ENCODE data around the gene SLC5A4.

SLC5A4 gene

DNA sequence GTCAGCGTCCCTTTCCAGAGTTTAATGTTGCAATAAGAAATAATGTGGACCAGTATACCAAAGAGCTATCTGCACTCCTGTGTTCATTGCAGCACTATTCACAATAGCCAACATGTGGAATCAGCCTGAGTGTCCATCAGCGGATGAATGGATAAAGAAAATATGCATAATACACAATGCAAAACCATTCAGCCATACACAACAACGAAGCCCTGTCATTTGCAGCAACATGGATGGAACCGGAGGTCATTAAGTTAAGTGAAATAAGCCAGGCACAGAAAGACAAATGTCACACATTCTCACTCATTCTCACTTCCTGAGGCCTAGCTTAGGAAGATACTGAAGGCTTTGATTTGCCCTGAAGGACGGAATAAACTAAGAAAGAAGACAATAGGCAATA is 22.1 kb downstream of the SLC5A4 start:
- no peak for DNase-seq (ENCODE audit: low read depth in 2 of 2)
- TF ChIP-seq CTCF (IDR thresholded peaks at IDR 0.05; ENCODE audit: low read depth, low read length) = no peak
- H3K4me3 ChIP-seq (replicated peaks in 1 of 2; ENCODE audit: low read depth in 2 of 2, low read length in 2 of 2) = no peak overlapping the region

DNA sequence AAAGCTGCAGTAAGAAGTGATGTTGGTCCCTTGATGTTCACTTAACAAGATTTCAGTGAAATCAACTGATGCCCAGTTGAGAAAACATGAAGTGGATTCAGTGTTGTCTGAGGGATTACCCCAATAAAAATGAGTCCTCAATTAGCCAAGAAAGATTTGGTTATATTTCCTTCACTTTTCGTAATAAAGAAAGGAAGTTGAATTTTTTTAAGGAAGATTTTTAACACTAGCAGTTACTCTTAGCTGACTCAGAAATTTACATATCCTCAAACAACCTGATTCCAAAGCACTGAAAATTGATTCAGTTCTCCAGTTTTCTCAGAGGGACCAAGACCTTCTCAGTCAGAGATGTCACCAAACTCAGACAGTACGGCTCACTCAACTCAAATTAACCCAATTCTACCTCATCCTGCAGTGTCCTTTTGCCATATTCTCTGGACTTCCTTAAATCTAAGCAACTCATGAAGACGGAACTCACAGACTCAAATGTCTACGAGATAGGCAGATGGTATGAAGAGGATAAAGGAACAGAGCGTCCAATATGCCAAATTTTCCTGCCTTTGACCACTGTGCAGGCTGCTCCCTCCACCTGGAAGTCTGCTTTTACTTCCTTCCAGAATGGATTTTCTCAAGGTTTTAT is 22.8 kb downstream of the SLC5A4 start:
- no peak for TF ChIP-seq CTCF (IDR thresholded peaks at IDR 0.05; ENCODE audit: low read depth, low read length)
- H3K4me3 ChIP-seq (replicated peaks in 1 of 2; ENCODE audit: low read depth in 2 of 2, low read length in 2 of 2) = no peak overlapping the region
- DNase-seq (ENCODE audit: low read depth in 2 of 2) = no peak

DNA sequence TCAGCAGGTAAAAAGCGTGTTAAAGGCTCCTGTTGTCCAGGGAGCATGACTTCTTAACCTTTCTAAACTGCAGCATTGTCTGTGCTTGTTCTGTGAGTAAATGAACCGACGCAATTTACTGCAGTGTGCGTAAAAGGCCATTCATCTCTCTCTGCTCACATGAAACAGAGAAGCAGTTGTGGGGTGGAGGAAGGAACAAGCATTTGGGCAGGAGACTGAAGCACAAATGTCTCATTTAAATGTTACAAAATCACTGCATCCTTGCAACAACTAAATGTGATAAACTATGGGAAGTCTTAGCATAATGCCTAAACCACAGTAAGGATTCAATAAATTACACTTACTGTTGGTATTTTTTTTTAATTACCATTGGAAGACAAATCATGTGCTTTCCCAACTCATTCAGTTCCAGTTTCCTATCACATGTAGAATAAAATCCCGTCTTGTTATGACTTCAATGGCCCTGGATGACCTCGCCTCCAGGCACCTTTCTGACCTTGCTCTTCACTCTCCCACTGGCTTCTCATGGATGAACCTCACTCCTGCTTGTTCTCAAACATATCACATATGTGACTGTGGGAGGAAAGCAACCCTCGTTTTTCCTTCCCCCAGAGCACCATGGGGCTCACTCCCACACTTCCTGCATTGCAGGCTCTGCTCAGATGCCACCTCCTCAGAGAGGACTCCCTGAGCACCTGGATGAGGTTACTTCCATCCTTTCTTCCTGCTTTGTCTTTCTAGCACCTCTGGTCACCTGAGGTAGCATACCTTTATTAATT is 28.6 kb downstream of the SLC5A4 start:
- no peak overlapping the region for H3K4me3 ChIP-seq (replicated peaks in 1 of 2; ENCODE audit: low read depth in 2 of 2, low read length in 2 of 2)

GRCh38 chr22:32222991-32223390 is 32.2 kb downstream of the SLC5A4 start:
- no peak overlapping the region for H3K4me3 ChIP-seq (replicated peaks in 1 of 2; ENCODE audit: low read depth in 2 of 2, low read length in 2 of 2)
- no peak for TF ChIP-seq CTCF (IDR thresholded peaks at IDR 0.05; ENCODE audit: low read depth, low read length)
- DNase-seq (ENCODE audit: low read depth in 2 of 2) = no peak

More for the DNA sequence above, 28.6 kb downstream of the SLC5A4 start:
- no peak for TF ChIP-seq CTCF (IDR thresholded peaks at IDR 0.05; ENCODE audit: low read depth, low read length)
- DNase-seq (ENCODE audit: low read depth in 2 of 2) = no peak

DNA sequence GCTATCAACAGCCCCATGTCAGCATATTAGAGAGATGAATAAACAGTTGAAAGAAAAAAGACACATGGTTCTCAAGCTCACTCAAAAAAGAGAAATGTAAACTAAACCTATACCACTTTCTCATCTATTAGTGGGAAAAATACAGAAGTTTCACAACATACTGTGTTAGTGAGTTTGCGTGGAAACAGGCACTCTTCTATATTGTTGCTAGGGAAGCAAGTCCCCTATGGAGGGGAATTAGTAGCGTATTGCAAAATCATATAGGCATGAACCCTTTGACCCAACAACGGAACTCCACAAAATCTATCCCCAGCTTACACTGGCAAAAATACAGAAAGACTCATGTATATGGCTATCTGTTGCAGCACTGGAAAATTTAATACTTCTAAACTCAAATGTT is 36.1 kb downstream of the SLC5A4 start:
- DNase-seq (ENCODE audit: low read depth in 2 of 2) = no peak
- no peak for TF ChIP-seq CTCF (IDR thresholded peaks at IDR 0.05; ENCODE audit: low read depth, low read length)

GRCh38 chr22:32218470-32218869 is 36.7 kb downstream of the SLC5A4 start:
- TF ChIP-seq CTCF (IDR thresholded peaks at IDR 0.05; ENCODE audit: low read depth, low read length) = no peak
- no peak overlapping the region for H3K4me3 ChIP-seq (replicated peaks in 1 of 2; ENCODE audit: low read depth in 2 of 2, low read length in 2 of 2)
- DNase-seq (ENCODE audit: low read depth in 2 of 2) = no peak

More for the DNA sequence above, 36.1 kb downstream of the SLC5A4 start:
- H3K4me3 ChIP-seq (replicated peaks in 1 of 2; ENCODE audit: low read depth in 2 of 2, low read length in 2 of 2) = no peak overlapping the region

Measured in cardiac fibroblast (primary cell).